ENCODE data around the gene TCEANC2.
A peak's percentile ranks its signal among the peaks of the same experiment; 100 is the strongest.
"Not testable (repeated sequence)": the region's sequence is repeated elsewhere in the genome, so short reads cannot be mapped to it uniquely, and the experiment has no call there.

TCEANC2 gene

DNA sequence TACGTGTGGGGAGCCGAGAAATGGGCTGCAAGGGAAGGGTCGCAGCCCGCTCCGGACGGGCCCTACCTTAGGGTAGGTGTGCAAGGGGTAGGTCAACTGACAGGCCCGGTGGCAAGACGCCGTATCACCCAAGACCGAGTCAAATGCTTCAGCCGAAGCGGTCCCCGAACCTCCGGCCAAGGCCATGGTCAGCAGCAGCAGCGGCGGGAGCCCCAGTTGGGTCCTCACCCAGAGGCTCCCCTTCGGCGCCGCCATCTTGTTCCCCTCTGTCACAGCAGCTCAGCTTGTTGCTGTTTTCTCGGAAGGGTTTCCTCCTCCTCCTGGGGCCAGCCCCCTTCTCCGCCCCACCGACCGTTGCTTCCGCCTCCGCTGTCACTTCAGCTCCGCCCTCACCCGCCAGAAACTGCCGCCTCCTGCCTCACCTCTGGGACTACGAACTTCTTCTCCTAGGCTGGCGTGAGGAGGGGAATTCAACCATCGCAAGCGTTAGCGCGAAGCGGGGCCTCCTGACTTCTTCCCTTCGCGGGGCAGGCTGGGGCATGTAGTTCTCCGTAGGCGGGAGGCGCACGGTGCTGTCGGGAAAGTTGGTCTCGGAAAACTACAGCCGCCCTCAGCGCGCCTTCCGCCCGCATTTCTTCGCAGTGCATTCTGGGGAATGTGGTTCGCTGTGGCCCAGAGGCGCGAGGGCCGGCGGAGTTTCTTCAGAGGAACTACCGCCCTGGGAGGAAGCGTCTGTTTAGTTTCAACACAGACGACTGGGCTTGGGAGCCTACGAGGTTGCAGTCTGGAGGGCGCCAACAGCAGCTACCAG is at the start of gene TCEANC2, which contains the start of gene TMEM59:
TSS of gene TCEANC2 (plus strand) at position 675 of the 811 bp plus-strand sequence. CDS start 815 bp downstream, outside the sequence.
TSS of gene TMEM59 (minus strand) at position 271 of the 811 bp plus-strand sequence. CDS start at position 255, 16 bp downstream.
- DNase-seq (ENCODE audit: low spot score) (peak; percentile 95), FAIRE-seq (no peak)

DNA sequence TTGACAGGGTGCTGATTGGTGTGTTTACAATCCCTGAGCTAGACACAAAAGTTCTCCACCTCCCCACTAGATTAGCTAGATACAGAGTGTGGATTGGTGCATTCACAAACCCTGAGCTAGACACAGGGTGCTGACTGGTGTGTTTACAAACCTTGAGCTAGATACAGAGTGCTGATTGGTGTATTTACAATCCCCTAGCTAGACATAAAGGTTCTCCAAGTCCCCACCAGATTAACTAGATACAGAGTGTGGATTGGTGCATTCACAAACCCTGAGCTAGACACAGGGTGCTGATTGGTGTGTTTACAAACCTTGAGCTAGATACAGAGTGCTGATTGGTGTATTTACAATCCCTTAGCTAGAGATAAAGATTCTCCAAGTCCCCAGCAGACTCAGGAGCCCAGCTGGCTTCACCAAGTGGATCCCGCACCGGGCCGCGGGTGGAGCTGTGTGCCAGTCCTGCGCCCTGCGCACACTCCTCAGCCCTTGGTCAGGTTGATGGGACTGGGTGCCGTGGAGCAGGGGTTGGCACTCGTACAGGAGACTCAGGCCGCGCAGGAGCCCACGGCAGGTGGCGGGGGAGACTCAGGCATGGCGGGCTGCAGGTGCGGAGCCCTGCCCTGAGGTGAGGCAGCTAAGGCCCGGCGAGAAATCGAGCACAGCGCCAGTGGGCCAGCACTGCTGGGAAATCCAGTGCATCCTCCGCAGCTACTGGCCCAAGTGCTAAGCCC is 49.5 kb upstream of the TCEANC2 start:
- FAIRE-seq: not testable (repeated sequence)

DNA sequence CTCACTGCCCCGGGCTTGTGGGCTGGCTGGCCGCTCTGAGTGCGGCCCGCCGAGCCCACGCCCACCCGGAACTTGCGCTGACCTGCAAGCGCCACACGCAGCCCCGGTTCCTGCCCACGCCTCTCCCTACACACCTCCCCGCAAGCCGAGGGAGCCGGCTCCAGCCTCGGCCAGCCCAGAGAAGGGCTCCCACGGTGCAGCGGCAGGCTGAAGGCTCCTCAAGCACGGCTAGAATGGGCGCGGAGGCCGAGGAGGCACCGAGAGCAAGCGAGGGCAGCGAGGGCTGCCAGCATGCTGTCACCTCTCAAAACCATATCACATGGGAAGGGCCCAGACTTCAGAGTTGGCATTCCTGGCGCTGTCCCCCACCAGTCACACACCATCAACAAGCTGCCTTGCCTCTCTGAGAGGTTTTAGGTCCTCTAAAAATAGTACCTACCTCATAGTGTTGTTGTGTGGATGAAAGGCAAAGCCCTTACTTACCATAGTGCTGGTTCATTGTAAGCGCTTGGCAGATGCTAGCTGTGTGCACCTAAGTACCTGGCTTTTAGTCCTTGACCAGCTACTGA is 48.8 kb upstream of the TCEANC2 start:
- no peak for DNase-seq (ENCODE audit: low spot score)
- FAIRE-seq: no peak

More for the DNA sequence above, 49.5 kb upstream of the TCEANC2 start:
- not testable (repeated sequence) for DNase-seq (ENCODE audit: low spot score)

DNA sequence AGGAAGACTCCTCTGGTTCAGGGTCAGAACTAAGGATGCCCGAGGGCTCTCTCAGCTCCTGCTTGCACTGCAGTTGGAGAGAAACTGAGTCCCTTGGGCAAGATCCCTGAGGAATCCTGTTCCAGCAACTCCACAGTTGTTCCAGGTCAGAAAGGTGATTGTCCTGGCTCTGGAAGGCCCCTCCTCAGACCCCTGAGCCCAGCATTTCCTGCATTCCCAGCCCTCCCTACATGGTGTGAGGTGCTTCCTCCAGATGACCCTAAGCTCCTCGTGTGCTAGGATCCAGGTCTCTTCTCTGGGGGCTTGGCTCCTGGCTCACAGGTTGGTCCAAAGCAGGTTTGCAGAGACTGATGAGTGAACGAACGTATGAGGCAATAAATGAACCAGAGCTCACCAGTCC is 46.9 kb upstream of the TCEANC2 start:
- no peak for FAIRE-seq
- DNase-seq (ENCODE audit: low spot score): no peak

DNA sequence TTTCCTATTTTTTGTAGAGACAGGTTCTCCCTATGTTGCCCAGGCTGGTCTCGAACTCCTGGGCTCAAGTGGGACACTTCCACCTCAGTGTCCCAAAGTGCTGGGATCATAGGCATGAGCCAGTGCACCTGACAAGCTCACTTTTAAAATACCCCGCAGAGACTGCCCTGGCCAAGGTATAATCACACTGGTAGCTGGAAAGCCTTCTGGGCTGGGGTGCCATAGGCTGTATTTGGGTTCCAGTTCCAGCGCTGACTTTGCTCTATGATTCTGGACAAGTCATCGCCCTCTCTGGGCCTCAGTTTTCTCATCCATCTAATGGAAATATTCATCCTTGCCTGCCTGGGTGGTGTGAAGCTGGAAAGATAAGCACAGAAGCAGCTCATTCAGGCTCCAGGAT is 45.8 kb upstream of the TCEANC2 start:
- no peak for FAIRE-seq
- DNase-seq (ENCODE audit: low spot score): no peak

DNA sequence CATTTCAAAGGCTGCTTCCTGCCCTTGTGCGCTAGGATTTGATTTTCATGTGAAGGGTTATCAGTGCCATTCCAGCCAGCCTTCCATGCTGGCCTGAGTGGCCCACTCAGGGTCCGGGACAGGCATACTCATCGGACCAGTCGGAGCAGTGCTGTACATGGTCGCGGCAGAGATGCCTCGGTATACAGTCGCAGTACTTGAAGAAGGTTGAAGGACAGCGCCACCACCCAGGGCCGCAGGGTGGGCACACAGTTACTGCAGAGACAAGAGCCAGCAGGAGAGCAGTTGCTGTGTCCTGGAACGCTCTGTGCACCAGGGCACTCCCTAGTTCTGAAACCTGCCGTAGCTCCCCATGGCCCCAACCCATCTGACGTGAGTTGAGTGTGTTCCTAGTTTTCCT is 44.5 kb upstream of the TCEANC2 start:
- no peak for FAIRE-seq

DNA sequence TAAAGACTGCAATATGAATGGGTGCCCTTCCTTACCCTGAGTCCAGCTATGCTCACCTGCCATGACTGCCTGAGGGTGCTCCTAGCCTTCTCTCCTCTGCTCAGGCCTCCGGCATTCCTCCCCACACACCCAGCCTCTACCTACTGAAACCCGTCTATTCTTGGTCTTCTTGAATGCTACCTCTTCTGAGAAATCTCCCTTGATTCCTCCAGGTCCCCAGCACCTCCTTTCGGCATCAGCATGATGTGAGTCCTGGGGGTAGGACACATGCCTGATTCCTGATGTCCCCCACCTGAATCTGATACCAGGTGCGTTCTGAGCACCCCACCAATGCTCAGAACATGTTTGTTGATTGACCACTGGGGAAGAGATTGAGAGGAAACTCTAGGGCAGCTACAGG is 44.0 kb upstream of the TCEANC2 start:
- no peak for DNase-seq (ENCODE audit: low spot score)
- no peak for FAIRE-seq

More for the DNA sequence above, 44.5 kb upstream of the TCEANC2 start:
- DNase-seq (ENCODE audit: low spot score): no peak

DNA sequence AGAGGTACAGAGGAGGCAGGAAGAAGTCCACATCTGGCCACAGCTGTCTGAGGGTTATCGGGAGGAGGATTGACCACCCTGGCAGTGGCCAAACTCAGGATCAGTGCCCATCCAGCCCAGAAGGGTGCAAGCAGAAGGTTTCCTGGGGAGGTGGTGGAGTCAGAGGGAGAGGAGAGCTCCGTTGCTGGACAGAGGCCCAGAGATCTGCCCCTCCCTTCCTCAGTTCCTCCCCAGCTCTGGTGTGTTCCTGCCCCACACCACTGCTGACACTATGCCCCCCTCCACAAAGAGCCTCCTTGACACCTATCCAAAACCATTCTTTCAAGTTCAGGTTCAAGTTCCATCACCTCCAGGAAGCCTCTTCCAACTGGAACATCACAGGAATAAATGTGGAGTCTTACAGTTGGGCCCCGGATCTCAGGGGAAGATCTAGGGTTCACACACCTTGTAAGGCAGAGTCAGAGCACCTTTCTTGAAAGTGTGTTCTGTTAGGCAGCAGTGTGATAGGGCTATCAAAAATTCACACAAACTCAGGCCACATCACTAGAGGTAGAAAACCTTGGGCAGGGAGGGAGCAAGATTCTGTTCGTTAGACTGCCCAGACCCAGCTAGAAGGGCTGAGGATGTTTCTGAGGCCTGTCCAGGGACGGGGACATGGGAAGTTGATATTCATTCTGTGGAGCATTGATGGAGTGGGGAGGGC is 42.8 kb upstream of the TCEANC2 start:
- FAIRE-seq (no peak), DNase-seq (ENCODE audit: low spot score) (no peak)

DNA sequence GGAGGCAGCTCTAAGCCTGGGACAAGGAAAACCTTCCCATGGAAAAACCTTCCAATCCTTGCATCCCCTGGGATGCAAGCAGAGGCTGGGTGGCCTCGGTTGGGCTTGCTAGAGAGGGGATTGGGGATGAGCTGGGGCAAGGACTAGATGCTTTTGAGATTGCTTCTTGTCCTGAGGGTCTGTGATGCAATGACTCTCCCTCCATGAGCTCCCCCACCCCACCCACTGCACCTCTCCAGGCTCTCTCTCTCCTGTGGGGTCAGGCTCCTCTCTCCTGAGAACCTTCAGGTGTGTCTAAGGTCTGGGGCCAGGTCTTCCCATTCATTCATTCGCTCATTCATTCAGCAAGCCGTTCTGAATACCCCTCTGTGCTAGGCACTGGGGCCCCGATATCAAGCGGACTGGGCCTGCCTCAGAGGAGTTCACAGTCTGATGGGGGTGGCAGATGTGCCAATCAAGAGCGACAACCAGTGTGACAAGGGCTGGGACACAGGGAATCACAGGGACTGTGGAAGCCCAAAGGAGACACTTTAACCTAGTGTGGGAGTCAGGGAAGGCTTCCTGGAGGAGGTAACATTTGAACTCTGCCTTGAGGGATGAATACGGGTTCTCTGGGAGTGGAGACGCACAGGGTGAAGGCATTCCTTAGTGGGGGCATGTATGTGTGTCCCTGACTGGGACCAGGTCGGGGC is 41.9 kb upstream of the TCEANC2 start:
- DNase-seq (ENCODE audit: low spot score) (no peak), FAIRE-seq (no peak)

DNA sequence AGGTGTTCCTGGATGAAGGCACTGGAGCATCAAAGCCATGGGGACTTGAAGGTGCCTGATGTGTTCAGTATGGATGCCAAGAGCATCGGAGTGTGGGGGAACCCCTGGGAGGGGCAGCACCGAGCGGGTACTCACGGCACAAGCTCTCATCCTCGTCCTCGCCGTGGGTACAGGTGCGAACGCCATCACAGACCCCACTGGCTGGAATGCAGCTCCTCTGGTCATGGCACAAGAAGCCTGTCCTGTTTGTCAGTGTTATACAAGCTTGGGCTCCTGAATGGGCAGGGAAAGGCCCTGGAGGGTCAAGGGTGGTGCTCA is 41.4 kb upstream of the TCEANC2 start:
- no peak for DNase-seq (ENCODE audit: low spot score)
- FAIRE-seq: no peak

DNA sequence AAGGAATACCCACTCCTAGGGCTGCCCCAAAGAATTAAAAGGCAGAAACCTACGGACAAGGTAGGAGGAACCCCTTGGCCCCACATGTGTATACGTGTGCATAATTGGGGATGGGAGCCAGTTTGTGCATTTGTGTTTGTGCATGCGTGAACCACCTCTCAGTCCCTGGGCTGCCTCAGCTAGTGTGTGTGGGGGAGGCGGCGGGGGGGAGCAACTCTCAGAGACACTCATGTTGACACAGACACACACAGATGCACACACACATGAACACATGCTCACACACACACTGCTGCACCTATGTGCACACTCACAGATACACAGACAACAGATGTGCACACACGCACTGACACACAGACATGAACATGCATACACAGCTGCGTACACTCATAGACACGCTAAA is 40.5 kb upstream of the TCEANC2 start:
- FAIRE-seq (peak; percentile 30), DNase-seq (ENCODE audit: low spot score) (no peak)

DNA sequence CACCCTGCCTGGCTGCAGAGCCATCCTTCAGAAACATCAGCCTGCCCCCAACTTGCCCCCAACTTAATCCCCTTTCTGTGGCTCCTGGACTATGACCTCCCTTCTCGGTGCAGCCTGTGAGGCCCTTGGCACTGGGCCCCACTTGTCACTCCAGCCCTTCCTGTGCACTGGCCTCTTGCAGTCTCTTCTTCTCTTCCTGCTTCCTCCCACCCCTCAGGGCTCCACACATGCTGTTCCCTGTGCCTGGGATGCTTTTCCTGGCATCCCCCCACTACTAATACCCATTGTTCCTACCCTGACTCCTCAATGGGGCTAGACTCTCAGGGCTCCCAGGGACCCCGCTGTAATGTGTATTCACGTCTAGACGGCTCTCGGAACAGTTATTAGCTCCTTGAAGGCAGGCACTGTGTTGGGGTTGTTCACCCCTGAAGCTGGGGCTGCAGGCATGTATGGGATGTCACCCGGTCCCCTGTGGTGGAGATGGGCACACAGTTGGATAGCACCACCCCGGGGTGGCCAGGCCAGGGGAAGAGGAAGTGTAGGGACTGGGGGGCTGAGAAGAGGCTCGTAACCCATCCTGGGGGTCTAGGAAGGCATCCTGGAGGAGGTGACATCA is 39.9 kb upstream of the TCEANC2 start:
- FAIRE-seq (no peak), DNase-seq (ENCODE audit: low spot score) (no peak)

DNA sequence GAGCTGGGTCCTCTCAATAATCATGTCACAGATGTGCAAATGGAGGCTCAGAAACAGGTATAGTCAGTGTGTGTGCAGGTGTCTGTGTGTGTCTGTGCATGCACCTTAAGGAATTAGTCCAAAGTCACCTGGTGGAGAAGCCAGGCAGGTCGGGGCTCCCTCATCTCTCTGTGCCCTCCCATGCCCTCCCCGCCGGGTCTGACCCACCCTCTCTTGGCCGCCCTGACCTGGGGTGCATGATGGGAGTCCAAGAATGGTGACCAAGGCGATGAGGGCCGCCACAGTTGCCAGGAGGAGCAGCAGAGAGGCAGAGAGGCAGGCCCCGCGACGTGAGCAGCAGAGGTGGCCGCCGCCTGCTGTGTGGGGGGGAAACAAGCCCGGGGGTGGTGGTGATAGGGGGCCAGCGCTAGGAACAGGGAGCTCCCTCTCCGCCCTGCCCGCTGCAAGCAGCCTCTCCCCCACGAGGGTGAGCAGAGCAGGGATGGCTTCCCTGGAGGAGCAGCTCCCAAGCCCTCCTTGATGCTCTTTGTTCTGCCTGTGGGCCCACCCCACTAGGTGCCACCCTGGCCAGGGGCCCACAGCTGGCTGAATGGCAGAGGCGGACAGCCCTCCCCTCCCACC is 39.3 kb upstream of the TCEANC2 start:
- no peak for DNase-seq (ENCODE audit: low spot score)
- FAIRE-seq: no peak

DNA sequence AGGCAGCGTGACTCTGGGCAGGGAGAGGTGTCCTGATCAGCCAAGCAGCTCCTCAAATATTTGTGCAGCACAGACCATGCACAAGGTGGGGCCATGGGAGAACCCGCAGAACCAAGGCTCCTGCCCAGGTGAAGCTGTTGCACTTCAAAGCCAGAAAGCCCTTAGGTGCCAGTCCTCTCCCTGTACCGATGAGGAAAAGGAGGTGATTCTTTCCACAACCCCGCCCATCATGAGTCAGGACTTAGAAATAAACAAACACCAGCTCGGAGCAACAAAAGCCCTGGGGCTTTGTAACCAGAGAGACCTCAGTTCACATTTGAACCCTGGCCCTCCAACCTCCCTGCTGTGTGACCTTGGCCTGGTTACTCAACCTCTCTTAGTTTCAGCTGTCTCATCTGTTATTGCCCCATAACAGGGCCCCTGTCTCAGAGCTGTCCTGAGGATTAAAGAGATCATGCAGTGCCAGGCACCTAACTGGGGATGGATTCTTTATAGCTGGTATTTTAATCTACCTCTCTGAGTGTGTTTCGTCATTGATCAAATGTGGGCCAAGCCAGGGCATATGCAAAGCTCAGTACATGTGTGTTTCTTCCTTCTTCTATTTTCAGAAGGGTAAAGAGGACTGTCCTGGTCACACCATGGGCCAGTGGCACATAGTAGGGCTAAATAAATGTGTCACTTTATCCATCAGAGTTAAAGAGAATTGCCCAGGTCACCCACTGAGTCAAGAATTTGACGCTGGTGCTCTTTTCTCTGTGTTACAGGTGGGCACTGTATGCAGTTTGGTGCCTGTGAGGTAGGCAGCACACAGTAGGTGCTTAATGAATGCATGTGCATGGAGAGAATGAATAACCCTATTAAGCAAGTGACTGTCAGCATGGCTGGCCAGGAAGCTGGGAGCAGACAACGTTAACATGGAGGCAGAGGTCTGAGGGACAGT is 36.8 kb upstream of the TCEANC2 start:
- FAIRE-seq: no peak
- peak; percentile 57 for DNase-seq (ENCODE audit: low spot score)

DNA sequence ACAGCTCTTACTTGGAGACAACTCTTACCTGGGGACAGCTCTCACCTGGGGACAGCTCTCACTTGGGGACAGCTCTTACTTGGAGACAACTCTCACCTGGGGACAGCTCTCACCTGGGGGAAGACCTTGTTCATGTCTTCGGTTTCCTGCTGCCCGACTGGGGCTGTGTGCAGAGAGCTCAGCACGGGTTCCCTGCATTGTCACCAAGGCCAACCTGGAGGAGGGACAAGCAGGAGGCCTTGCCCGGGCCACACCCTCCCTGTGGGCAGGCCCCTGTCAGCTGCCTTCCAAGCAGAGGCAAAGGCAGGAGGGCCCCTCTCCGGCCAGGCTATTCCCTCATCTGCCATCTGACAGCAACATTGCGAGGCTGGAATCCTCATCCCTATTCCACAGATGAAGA is 35.4 kb upstream of the TCEANC2 start, which contains the start of gene LDLRAD1:
TSS of gene LDLRAD1 (minus strand) at position 208 of the 400 bp plus-strand sequence. CDS start at position 134, 74 bp downstream.
- no peak for DNase-seq (ENCODE audit: low spot score)
- FAIRE-seq: no peak

DNA sequence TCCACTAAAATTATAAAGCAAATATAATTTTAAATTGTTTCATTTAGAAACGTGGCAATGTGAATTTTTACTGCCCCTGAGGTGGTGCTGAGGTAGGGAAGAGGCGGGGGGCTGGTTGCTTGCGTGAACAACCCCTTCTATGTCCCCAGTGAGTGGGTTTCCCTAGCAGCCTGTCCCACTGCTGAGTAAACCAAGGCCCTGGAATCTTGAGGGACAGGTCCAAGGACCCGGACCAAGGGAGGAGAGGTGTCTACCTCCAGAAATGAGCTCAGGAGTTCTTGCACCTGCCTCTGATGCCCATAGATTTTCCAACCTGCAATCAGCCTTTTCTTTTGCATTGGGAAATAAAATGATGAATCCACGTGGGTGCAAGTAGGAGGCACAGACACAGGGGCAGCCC is 34.8 kb upstream of the TCEANC2 start:
- FAIRE-seq (no peak), DNase-seq (ENCODE audit: low spot score) (no peak)

DNA sequence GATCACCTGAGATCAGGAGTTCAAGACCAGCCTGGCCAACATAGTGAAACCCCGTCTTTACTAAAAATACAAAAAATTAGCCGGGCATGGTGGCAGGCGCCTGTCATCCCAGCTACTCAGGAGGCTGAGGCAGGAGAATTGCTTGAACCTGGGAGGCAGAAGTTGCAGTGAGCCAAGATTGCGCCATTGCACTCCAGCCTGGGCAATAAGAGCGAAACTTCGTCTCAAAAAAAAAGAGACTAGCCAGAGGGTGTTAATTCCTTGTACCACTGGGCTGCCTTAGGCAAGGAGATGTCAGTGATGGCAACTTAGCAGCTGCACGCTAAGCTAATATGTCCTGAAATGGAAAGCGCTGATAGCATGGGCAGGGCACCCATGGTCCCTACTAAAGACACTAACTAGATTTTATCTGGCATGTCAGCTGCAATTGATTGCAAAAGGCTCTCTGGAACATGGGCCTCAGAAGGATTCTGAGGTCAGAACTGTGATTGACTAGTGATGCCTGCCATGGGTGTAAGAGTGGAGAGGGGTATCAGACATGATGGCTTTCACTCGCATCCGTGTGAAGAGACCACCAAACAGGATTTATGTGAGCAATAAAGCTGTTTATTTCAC is 33.7 kb upstream of the TCEANC2 start:
- not testable (repeated sequence) for DNase-seq (ENCODE audit: low spot score); FAIRE-seq

DNA sequence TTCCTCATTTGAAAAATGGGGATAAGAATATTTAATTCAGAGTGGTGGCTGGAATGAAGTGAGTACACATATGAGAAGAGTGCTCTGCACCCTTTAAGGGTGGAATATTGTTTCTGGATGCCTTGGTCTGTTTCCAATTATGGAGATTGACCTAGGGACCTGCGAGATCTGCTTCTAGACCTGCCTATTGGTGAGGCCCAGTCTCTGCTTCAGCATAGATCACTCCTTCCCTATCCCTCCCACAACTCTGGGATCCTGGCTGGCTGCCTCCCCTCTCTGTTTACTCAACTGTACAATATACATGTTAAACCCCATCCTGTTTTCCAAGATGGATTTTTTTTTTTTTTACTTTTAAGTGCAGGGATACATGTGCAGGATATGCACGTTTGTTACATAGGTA is 29.1 kb upstream of the TCEANC2 start:
- no peak for DNase-seq (ENCODE audit: low spot score)
- FAIRE-seq: no peak

All from urothelium cell line (cell line).